ENCODE data around the gene PLIN1.

- TF ChIP-seq CTCF (IDR thresholded peaks at IDR 0.05): no peak
- TF ChIP-seq EP300 (IDR thresholded peaks at IDR 0.05): peak in 1 of 2 donors; percentile 68
Measured at GRCh38 chr15:89690276-89691218, 11.4 kb upstream of the PLIN1 start, which contains the start of the genes PEX11A and WDR93.

Measured in tibial nerve (tissue), 4 donors.